Measurements from ENCODE around the gene CAMK2A.

CAMK2A gene

DNA sequence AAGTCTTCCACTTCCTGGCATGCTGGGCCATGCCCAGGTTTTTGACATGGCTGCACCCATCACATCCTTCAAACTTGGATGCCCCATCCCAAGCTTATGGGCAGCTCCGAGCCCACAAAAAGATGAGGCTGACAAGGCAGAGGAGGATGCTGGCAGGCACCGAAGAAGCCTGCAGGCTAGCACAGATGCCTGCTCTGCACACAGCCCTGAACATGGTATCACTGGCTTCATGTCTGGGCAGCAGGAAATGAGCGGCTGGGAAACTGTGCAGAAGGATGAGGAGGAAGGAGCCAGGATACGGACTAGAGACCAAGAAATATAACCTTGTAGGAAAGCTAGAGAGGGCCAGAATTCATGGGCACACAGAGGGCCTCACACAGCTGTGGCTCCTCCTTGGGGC is 14.8 kb downstream of the CAMK2A start:
- no peak for DNase-seq

DNA sequence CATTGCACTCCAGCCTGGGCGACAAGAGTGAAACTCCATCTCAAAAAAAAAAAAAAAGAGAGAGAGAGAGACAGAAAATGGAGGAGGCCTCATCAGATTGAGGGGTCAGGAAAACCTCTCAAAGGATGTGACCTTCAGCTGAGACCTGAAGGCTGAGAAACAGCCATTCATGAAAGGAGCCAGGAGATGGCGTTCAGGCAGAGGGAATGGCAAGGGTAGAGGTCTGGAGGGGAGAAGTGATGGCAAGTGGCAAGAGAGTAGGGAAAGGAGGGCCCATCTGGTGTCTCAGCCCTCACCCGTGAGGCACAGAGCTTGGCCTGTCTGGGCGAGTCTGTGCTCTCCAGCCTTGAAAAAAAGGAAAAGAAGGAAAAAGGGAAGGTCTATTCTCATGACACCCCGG is 17.0 kb downstream of the CAMK2A start:
- DNase-seq: peak; percentile 32

DNA sequence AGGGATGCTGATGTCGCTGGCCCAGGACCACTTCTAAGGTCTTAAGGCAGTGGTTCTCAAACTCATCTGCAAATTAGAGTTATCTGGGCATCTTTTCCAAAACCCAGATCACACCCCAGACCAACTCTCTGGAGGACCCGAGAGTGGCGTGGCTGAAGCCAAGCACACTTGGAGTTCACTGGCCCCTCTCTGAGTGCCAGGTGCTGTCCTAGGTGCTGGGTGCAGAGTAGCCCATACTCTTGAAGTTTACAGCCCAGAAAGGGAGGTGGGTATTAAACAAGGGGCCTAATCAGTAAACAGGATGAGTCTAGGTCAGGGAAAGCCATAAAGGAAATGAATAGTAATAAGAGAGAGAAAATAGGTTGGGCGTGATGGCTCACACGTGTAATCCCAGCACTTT is 17.6 kb downstream of the CAMK2A start:
- DNase-seq: no peak

DNA sequence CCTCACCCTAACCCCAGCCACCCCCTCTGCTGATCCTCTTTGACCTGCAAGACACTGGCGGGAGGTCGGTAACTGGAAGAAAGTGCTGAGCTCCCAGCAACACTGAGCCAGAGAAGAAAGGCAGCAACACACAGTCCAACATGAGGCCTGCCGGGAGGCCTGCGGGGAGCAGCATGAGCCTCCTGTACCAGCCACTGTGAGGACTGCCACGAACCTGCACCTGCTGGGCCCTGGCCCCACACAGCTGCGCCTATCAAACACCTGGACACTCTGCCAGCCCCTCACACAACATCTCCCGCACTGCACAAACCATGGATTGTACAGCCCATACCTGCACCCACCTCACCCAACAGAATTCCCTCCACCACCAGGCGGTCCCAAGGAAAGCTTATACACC is 18.3 kb downstream of the CAMK2A start:
- no peak for DNase-seq

DNA sequence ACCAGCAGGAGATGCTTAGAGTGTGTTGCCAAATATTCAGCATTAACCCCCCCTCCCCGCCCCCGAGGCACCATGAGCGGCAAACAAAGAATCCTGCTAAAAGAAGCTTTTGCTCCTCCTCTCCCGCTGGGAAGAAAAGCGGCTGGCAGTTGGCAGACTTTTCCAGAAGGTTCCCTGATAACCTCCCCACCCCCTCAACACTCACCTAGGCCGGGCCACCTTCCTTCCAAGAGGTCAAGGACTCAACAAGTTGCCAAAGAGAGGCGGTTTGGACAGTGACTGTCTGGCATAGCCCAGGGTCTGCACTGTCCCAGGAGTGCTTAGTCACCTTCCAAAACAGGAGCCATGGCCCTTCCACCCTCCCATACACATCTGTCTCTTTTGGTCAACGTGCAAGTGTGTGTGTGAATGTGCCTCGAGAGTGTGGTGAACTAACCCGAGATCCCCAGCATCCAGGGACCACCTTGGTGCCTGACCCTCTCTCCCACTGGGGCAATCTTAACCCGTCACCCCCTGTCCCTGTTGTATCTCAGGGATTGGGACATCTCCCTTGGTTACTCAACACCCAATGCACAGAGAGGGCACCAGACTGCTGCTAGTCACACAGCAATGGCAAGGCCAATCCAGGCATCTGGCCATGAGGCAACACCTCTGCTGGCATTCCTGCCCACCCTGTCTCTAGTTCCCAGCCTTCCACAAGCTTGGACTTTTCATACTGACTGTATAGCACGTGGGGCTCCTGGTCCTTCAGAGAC is 18.9 kb downstream of the CAMK2A start:
- no peak for DNase-seq

DNA sequence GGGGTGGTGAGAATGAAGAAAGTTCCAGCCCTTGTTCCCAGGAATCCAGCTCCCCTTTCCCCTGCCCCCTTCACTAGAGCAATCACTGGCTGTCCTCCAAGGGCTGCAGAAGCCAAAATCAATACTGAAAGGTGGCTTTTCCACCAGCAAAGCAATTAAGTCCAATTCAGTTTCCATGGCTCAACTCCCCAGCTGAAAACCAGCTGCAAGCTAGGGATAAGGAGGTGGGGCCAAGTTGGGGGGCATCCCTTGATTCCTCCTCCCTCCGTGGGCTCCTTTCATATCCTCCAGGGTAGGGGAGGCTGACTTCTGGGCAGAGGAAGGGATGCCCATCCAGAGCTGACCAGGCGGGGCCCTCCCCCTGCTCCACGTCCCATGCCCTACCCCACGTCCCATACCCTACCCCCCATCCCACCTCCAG is 22.7 kb downstream of the CAMK2A start:
- peak; percentile 84 for DNase-seq

DNA sequence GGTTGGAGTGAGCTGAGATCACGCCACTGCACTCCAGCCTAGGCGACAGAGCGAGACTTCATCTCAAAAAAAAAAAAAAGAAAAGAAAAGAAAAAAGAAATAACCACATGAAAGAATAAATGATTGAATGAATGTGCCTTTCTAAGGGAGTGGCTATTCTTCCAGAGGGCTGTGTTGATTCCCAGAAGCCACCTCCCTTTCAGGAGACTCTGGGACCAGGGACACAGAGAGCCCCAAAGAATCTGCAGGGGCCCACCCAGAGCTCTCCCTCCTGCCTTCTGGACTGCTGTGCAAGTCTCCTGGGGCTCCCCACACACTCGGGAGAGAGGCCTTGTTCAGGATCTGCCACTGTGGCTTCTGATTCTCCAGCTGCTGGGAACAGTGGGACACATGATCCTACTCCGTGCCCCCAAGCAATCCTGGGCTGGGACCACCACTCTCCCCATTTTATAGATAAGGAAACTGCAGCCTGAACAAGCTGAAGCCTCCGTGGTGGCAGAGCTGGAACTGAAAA is 23.6 kb downstream of the CAMK2A start:
- no peak for DNase-seq

DNA sequence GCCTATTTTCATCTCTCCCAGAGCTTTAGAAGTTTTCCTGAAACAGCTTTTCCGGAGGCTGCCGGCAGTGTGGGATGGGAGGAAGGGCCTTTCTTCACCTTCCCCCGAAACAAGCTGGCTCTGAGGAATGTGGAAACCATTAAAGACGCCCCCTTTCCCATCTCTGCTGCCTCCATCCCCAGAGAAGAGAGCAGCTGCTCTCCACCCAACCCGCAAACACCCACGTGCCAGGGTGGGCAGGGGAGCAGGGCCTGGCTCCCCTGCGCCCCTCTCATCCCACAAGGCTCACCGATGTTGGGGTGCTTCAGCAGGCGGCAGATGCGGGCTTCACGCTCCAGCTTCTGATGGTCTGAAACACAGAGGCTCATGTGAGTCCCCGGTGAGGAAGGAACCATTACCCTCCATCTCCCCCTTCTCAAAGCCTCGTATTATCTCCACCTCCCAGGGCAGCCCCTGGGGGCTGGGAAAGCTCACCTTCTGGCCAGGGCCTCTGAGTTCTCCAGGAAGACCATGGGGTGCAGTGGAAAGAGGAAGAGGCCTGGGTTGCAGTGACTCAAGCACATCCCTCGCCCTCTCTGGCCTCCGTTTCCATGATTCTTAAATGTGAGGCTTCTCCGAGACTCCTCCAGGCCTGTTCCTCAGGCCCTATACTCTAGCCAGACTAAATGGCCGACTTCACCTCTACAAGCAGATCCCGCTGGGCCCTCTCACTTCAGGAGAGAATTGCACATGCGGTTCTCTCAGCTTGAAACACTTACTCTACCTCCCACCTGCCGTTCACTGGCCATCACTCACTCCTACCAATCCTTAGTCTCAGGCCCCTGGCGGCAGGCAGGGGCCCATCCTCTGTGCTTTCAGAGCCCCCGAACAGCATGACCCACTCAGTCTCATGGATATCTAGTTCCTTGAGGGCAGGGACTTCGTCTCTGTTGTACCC is 24.6 kb downstream of the CAMK2A start:
- DNase-seq: no peak

DNA sequence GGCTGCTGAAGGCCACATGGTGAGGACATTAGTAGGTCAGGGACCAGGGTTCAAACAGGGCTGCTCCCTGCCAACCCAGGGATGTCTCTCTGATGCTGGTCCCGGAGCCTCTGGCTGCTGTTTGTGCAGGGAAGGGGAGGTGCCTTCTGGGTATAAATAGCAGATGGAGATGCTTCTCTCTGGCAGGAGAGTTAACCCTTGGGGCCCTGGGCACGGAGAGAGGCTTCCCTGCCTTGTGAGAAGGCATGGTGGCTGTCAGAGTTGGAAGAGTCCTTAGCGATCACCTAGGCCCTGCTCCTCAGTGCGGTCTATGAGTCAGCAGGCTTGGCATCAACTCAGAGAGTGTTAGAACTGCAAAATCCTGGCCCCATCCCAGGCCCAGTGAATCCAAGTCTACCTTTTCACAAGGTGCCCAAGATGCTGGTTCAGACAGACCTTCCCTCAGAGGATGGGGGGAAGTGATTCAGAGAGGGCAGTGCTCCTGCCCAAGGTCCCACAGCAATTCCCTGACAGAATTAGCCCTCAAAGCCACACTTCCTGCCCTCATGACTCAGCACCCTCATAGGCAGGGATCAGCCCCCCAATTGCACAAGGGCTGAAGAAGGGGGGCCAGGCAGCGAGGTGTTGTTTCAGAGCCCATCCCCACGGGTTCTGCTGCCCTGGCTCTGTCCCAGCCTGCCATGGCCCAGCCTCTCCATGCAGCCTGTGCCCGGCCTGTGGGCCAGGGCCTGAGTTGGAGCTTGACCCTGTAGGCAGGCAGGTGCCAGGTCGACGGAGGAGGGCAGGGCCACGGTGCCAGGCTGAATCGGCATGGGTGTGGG is 25.6 kb downstream of the CAMK2A start:
- no peak for DNase-seq

DNA sequence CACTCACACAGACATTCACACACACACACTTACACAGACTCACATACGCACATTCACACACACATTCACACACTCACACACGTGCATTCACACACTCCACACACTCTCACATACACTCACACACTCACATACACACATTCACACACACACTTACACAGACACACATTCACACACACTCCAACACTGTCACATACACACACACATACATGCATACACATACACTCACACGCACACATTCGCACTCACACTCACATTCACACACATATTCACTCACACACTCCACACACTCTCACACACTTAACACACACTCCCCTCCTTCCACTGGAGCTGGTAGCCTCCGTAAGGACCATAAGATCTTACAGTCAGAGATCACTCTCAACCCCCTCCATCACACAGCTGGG is 26.2 kb downstream of the CAMK2A start:
- no peak for DNase-seq

DNA sequence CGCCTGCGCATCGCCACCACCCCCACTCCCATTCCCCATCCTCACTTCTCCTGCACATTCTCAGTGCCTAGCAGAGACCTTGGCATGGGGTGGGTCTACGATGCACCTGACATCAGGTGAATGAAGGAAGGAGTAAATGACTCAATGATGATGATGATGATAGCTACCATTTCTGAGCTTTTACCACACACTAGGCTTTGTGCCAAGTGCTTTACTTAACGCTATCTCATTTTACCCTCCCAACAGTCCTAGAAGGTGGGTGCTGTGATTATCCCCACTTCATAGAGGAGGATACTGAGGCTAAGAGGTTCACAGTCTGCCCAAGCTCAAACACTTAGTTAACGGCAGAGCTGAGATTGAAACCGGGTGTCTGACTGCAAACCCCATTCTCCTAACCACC is 27.1 kb downstream of the CAMK2A start:
- DNase-seq: no peak

DNA sequence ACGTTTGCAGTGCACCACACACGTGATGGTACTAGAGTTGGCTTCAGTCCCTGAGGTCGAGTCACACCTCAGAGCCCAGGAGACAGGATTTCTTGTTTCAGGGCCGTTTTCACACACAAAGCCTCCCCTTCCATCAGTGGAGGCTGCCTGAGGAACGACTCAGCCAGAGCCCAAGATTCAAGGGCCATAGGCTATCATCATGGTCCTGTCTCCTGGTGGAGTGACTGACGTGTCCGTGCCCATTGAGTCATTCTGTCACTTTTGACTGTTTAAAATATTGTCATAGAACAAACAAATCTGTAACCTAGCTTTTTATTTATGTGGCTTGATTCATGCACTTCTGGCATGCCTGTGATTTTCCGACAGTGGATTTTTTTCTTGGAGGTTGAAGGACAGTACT is 28.3 kb downstream of the CAMK2A start:
- no peak for DNase-seq

DNA sequence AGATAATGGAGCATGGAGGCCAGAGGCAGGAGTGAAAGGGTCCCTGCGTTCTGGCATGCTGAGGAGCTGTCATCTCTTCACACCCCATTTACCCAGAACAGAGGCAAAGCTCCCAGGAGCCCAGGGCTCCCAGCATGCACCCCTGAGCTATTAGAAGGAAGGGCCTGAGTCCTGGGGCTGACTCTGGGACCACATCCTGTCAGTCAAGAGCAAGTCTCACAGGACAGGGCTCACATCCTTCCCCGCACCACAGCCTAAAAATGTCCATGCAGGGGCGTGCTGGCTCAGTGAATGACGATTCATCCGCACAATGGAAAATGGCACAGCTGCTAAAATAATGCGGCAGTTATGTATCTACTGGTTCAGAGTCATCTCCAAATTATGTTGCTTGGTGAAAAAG is 31.4 kb downstream of the CAMK2A start:
- no peak for DNase-seq

DNA sequence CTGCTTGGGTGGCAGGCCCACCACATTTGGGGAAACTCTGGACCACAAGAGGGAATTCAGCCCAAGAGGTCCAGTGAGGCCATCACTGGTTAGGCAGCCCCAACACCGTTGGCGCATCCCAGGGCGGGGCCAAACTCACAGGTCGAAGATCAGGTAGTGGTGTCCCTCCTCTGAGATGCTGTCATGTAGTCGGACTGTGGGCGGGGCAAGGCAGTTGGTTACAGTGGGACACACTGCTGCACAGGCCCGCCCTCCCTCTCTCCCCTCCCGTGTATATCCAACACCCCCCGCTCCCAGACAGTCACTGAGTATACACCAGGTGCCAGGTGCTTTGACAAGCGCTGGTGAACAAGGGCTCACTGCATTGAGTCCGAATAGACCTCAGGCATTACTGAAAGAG is 32.1 kb downstream of the CAMK2A start:
- no peak for DNase-seq

DNA sequence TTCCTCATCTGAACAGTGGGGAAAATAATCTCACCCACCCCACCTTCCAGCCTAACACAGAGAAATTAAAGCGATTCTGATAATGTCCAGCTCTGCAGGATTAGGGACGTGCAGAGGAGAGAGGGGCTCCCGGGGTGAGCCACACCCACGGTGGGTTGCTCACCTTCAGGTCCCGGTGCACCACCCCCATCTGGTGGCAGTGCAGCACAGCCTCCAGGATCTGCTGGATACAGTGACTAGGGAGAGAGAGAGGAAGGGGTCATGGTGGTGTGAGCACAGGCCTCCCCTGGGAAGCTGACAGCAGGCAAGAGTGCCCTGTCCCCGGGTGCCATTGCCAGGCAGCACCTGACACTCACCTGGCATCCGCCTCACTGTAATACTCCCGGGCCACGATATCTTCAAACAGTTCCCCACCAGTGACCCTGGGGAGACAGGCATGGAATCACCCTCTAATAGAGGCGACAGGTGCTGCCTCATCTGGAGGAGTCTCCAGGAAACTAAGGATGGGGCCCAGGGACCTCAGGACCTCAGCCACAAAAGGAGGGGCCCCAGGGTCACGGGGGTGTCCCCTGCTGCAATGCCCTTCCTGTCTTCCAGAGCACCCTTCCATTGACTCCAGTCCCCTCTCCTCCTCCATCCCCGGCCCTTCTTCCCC is 33.0 kb downstream of the CAMK2A start:
- no peak for DNase-seq

DNA sequence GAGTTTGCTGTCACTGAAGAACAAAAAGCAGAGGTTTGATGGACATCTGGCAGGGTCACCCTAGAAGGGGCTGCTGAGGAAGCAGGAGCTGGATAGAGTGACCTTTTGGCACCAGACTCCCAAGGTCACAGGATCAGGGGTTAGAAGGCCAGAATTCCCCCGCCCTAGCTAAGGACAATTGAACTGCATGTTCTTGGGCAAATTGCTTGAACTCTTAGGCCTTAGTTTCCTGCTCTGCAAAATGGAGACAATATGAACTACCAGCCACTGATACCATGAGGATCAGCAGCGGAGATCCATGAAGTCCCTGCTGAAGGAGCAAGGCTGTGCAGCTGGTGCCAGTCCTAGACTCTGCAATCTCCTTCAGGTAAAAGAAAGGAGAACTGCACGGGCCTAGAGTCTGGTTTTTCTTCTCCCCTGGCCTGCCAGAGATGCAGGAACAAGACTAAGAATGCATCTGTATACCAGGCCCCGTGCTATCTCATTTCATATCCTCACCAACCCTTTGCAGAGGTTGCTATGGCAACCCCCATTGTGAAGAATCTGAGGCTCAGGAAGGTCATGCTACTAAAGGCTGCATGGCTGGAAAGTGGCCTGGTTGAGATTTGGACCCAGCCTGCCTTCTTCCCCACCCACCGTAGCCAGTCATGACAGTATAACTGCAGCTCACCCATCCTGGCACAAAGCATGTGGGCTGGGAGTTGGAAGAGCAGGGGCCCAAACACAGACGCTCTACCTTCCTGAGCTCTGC is 33.7 kb downstream of the CAMK2A start:
- DNase-seq: peak; percentile 22

DNA sequence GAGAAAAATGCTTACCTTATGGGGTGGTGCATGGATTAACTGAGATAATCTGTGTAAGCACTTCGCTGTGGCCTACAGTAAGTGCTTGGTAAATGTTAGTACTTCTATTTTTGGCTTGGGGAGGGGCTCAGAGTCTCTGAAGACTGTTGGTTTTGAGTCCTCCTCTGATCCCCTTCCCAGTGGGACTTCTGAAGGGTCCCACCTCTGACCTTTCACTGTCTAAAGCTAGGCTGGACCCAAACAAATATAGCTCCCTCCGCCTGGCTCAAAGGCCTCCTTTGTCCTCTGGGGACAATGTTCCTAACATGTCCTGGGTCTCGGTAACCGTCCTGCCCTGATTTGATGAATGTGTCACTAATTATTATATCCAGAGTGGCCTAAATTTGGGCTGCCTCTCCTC is 34.8 kb downstream of the CAMK2A start:
- DNase-seq: no peak

DNA sequence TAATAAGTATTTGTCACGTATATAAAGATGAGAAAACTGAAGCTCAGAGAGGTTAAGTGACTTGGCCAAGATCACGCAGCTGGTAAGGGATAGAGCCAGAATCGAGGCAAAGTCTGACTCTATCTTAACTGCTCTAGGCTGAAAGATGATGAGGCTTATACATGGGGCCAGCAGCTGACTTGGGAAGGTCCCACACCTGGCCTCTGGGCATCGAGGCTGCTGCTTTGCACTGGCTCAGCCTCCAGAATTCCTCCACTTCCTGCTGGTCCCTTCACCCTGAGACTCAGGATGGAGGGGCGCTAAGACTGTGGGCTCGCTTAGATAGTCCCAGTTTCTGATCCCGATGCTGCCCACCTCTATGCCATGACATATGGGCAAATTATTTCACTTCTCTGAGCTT is 35.2 kb downstream of the CAMK2A start:
- no peak for DNase-seq

DNA sequence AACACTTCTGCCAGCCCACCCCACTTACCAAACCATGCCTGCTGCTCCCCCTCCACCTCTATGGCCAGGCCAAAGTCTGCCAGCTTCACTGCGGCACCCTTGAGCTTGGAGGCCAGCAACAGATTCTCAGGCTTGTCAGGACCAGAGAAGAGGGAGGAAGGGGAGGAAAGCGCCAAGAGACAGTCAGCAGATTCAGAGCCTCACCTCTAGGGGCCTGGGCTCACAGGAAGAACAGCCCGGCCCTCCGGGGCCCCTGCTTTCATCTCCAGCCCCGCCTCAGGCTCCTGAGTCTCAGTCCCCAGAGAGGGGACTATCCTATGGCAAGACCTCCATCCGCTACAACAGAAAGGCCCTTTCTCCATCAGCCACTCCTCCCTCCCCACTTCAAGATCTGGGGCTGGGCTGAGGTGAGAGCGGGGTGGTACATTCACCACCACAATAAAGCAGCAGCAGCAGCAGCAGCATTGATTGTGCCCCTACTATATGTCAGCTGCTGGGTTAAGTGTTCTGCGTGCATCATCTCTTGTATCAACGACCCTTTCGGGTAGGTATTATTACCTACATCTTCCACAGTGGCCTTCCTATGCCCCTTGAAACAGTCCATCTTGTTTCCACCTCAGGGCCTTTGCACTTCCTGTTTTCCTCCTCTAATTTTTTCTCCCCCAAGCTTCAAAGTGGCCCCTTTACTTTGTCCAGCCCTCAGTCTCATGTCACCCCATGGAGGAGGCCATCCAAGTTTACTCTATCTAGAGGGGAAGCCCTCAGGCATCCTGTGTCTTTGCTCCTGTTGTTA is 36.0 kb downstream of the CAMK2A start:
- no peak for DNase-seq

DNA sequence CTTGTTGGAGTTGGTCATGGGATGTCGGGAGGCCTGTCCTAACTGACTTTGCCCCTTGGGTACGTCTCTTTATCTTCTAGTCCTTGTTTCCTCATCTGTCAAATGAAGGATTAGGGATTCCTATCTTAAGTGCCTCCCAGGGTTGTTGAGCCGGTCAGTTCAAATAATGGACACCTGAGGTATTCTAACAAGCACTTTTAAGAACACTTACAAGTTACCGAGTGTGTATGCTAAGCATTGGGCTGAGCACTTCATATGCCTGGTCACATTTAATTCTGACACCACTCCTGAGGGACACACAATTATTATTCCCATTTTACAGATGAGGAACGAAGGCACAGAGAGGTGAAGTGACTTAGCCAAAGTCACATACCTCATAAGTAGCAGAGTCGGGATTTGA is 37.1 kb downstream of the CAMK2A start:
- no peak for DNase-seq

DNA sequence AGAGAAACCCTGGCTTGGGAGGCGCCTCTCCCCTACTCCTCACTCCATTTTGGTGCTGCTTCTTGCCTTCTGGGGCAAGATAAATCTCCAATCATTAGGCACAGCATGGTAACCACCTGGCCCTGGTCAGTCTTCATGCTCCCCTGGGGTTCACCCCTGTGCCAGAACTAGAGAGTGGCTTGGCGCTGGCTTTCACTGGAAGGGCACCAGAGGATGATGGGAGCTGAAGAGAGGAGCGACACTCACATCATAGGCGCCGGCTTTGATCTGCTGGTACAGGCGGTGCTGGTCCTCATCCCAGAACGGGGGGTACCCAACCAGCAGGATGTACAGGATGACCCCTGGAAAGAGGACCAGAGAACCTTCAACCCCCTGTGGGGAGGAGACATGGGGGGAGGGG is 38.1 kb downstream of the CAMK2A start:
- DNase-seq: no peak
